SHP77 (cell line): Measurements from ENCODE around the gene ANKUB1.
"Not testable (repeated sequence)": the region's sequence is repeated elsewhere in the genome, so short reads cannot be mapped to it uniquely, and the experiment has no call there.

Experiments used
- DNase-seq, 2 experiments: peaks; one replicate each; lab custom pipeline; 2025; lab: John Stamatoyannopoulos, UW

Gene ANKUB1

GRCh38 chr3:149792452-149793270 lies at the start of gene ANKUB1:
TSS of gene ANKUB1 (minus strand) at chr3:149792554. CDS start at chr3:149792366, 188 bp downstream.
- no peak for DNase-seq

- DNase-seq = no peak
Observed at GRCh38 chr3:149839896-149840295, 47.5 kb upstream of the ANKUB1 start.

GRCh38 chr3:149839469-149839868 lies 47.1 kb upstream of the ANKUB1 start:
- DNase-seq = not testable (repeated sequence)

- DNase-seq = not testable (repeated sequence)
Observed at GRCh38 chr3:149838491-149838890, 46.1 kb upstream of the ANKUB1 start.

- DNase-seq = no peak
Observed at GRCh38 chr3:149833241-149833640, 40.9 kb upstream of the ANKUB1 start.

- no peak for DNase-seq
Observed at GRCh38 chr3:149832086-149832485, 39.7 kb upstream of the ANKUB1 start.

- no peak for DNase-seq
Observed at GRCh38 chr3:149831321-149831720, 39.0 kb upstream of the ANKUB1 start.

GRCh38 chr3:149830902-149831301 lies 38.5 kb upstream of the ANKUB1 start:
- DNase-seq = no peak

GRCh38 chr3:149829631-149830030 lies 37.3 kb upstream of the ANKUB1 start:
- not testable (repeated sequence) for DNase-seq

- DNase-seq = no peak
Observed at GRCh38 chr3:149828390-149828789, 36.0 kb upstream of the ANKUB1 start.

- no peak for DNase-seq
Observed at GRCh38 chr3:149826636-149827035, 34.3 kb upstream of the ANKUB1 start.

- DNase-seq = no peak
Observed at GRCh38 chr3:149820183-149820582, 27.8 kb upstream of the ANKUB1 start.

GRCh38 chr3:149819432-149819831 lies 27.1 kb upstream of the ANKUB1 start:
- DNase-seq = no peak

- DNase-seq = no peak
Observed at GRCh38 chr3:149816986-149817385, 24.6 kb upstream of the ANKUB1 start.

- DNase-seq = no peak
Observed at GRCh38 chr3:149816311-149816710, 24.0 kb upstream of the ANKUB1 start.

- DNase-seq = no peak
Observed at GRCh38 chr3:149815728-149816127, 23.4 kb upstream of the ANKUB1 start.

- no peak for DNase-seq
Observed at GRCh38 chr3:149815321-149815720, 23.0 kb upstream of the ANKUB1 start.

GRCh38 chr3:149813367-149814281 lies 21.3 kb upstream of the ANKUB1 start:
- DNase-seq = peak in 1 of 2 experiments; percentile 33

GRCh38 chr3:149812606-149813366 lies 20.4 kb upstream of the ANKUB1 start, which contains the start of gene RNF13:
TSS of gene RNF13 (plus strand) at chr3:149813215. CDS start at chr3:149846027, 32,812 bp downstream.
- peak; percentile 97 to 98 for DNase-seq

GRCh38 chr3:149812165-149812605 lies 19.8 kb upstream of the ANKUB1 start:
- peak in 1 of 2 experiments; percentile 31 for DNase-seq

- no peak for DNase-seq
Observed at GRCh38 chr3:149810846-149811245, 18.5 kb upstream of the ANKUB1 start.

- DNase-seq = no peak
Observed at GRCh38 chr3:149809699-149810098, 17.3 kb upstream of the ANKUB1 start.
